Measurements from ENCODE around the gene PCOLCE2.

GRCh38 chr3:142923694-142924093 is 34.8 kb upstream of the PCOLCE2 start:
- TF ChIP-seq CTCF (IDR thresholded peaks at IDR 0.05) (no peak), RELA (CRISPR knock-in tag; IDR thresholded peaks at IDR 0.05; ENCODE audit: borderline replicate concordance) (no peak), CBFB (CRISPR knock-in tag; IDR thresholded peaks at IDR 0.05; ENCODE audit: low read depth) (no peak), USF1 (CRISPR knock-in tag; IDR thresholded peaks at IDR 0.05) (no peak), MAX (CRISPR knock-in tag; IDR thresholded peaks at IDR 0.05) (no peak), ELF4 (CRISPR knock-in tag; IDR thresholded peaks at IDR 0.05; ENCODE audit: low read depth) (no peak), NR1H2 (CRISPR knock-in tag; IDR thresholded peaks at IDR 0.05) (no peak), SP1 (CRISPR knock-in tag; conservative IDR thresholded peaks at IDR 0.05) (no peak), SMAD4 (CRISPR knock-in tag; IDR thresholded peaks at IDR 0.05) (no peak), CDX4 (CRISPR knock-in tag; IDR thresholded peaks at IDR 0.05; ENCODE audit: borderline replicate concordance) (no peak), USF2 (CRISPR knock-in tag; IDR thresholded peaks at IDR 0.05) (no peak), MYBL2 (CRISPR knock-in tag; IDR thresholded peaks at IDR 0.05) (no peak), MXD4 (CRISPR knock-in tag; IDR thresholded peaks at IDR 0.05; ENCODE audit: borderline replicate concordance) (no peak)
